GDM1 (cell line): ENCODE results near the gene LMF1.

Experiments
- DNase-seq: peaks from one replicate; lab custom pipeline; 2025; lab: John Stamatoyannopoulos, UW

The LMF1 gene

GRCh38 chr16:984736-985636 is 14.2 kb upstream of the LMF1 start:
- no peak for DNase-seq

- no peak for DNase-seq
Observed at GRCh38 chr16:984121-984694, 13.4 kb upstream of the LMF1 start.

- no peak for DNase-seq
Observed at GRCh38 chr16:983044-984030, 12.6 kb upstream of the LMF1 start.

GRCh38 chr16:982145-983043 is 11.6 kb upstream of the LMF1 start:
- DNase-seq, result no peak

- no peak for DNase-seq
Observed at GRCh38 chr16:981695-982144, 10.9 kb upstream of the LMF1 start, which contains the start of gene SOX8. Gene SOX8, plus strand, starts transcription at chr16:981770. Its CDS starts 153 bp downstream, at chr16:981923.

- DNase-seq, result no peak
Observed at GRCh38 chr16:980595-980854, 9.7 kb upstream of the LMF1 start.

- no peak for DNase-seq
Observed at GRCh38 chr16:979859-980594, 9.2 kb upstream of the LMF1 start.

- DNase-seq, result no peak
Observed at GRCh38 chr16:979147-979546, 8.4 kb upstream of the LMF1 start.

- DNase-seq, result no peak
Observed at GRCh38 chr16:978403-978802, 7.6 kb upstream of the LMF1 start.

GRCh38 chr16:977896-978295 is 7.1 kb upstream of the LMF1 start:
- DNase-seq, result no peak

- no peak for DNase-seq
Observed at GRCh38 chr16:977081-977701, 6.4 kb upstream of the LMF1 start.

- no peak for DNase-seq
Observed at GRCh38 chr16:976389-976931, 5.7 kb upstream of the LMF1 start.

GRCh38 chr16:975291-975690 is 4.5 kb upstream of the LMF1 start:
- no peak for DNase-seq

GRCh38 chr16:974611-975261 is 4.0 kb upstream of the LMF1 start:
- DNase-seq, result no peak

GRCh38 chr16:974001-974601 is 3.3 kb upstream of the LMF1 start:
- no peak for DNase-seq

GRCh38 chr16:973366-973765 is 2.6 kb upstream of the LMF1 start:
- DNase-seq, result no peak

- no peak for DNase-seq
Observed at GRCh38 chr16:972316-973002, 1.7 kb upstream of the LMF1 start.

- no peak for DNase-seq
Observed at GRCh38 chr16:971981-972315, 1.2 kb upstream of the LMF1 start.

GRCh38 chr16:971582-971905 is 760 bp upstream of the LMF1 start:
- DNase-seq, result no peak
